A549 (cell line): ENCODE data around the gene RAB3B. TPM values are rescaled to one million over a fixed set of nuclear protein-coding genes. Genes with fewer than 3 reads are reported as not detected.
A peak's percentile ranks its signal among the peaks of the same experiment; 100 is the strongest.

ENCODE experiments used
- ATAC-seq, 2 experiments: fragments of 200-7000 bp in 1 of 2; fragments of >200 bp in 1 of 2; cut with Nextera tagmentation in 1 of 2; cut with Tn5 transposase in 1 of 2; 3 replicates each; pipeline versions ENCODE4 v1.8.0 to v1.9.1; 2018 to 2020; ENCODE audit warnings: mild to moderate bottlenecking in 1 of 2, moderate library complexity in 1 of 2
- CTCF ChIA-PET: fragments of 300-600 bp; sonication (Branson Sonifier 250); formaldehyde crosslinking; extraction: SDS; loops from one replicate; lab custom pipeline; 2021; ENCODE audit warnings: antibody characterized with exemption, inconsistent platforms; lab: Yijun Ruan, JAX
- POLR2A ChIA-PET: fragments of 350-600 bp; formaldehyde crosslinking; extraction: SDS; loops from one replicate; lab custom pipeline; 2021; ENCODE audit warnings: antibody characterized with exemption, inconsistent platforms; lab: Yijun Ruan, JAX
- DNase-seq, 2 experiments: peaks; one replicate each; pipeline versions ENCODE4 v3.0.0 to v3.0.0-alpha.2; 2011 to 2016; ENCODE audit warnings: low read depth in 1 of 2, low spot score in 1 of 2
- FAIRE-seq: peaks from 2 replicates; lab custom pipeline; 2011; peaks lifted over from hg19 to GRCh38; lab: Jason Lieb, UNC
- H3K27ac ChIP-seq, 2 experiments: fragments of >200 bp; sonication (Bioruptor Twin); formaldehyde crosslinking; 3 replicates each; pipeline ENCODE4 v1.5.1; 2016 to 2017
- H3K4me1 ChIP-seq: fragments of >200 bp; sonication (Bioruptor Twin); formaldehyde crosslinking; 3 replicates; pipeline ENCODE4 v1.6.1; 2016
- H3K4me2 ChIP-seq: fragments of >200 bp; sonication (Bioruptor Twin); formaldehyde crosslinking; 3 replicates; pipeline ENCODE4 v1.6.1; 2016
- H3K4me3 ChIP-seq: fragments of >200 bp; sonication (Bioruptor Twin); formaldehyde crosslinking; 3 replicates; pipeline ENCODE4 v1.5.1; 2016
- H3K9me3 ChIP-seq: fragments of >200 bp; sonication (Bioruptor Twin); formaldehyde crosslinking; 3 replicates; pipeline ENCODE4 v1.6.1; 2016
- CEBPB ChIP-seq, 2 experiments: fragments of >200 bp in 1 of 2; sonication (Bioruptor Twin) in 1 of 2; formaldehyde crosslinking in 1 of 2; IDR thresholded peaks; 2 replicates each; pipeline ENCODE4 v1.6.1; 2012 to 2016
- CHD2 ChIP-seq: fragments of 150-350 bp; IDR thresholded peaks from 2 replicates; pipeline ENCODE4 v1.6.1; 2014; ENCODE audit warnings: low read length; ENCODE audit not compliant: partially characterized antibody
- E2F6 ChIP-seq: IDR thresholded peaks from 2 replicates; pipeline ENCODE4 v1.6.1; 2012; ENCODE audit warnings: low read depth, borderline replicate concordance
- EP300 ChIP-seq, 2 experiments: fragments of >200 bp; sonication (Bioruptor Twin); formaldehyde crosslinking; IDR thresholded peaks; 2 replicates in 1 of 2; 3 replicates in 1 of 2; pipeline ENCODE4 v1.6.1; 2016 to 2017
- GATA3 ChIP-seq: IDR thresholded peaks from 2 replicates; pipeline ENCODE4 v1.6.1; 2012; ENCODE audit warnings: borderline replicate concordance
- HOXA7 ChIP-seq: fragments of 250-450 bp; sonication (Bioruptor Pico); IDR thresholded peaks from 2 replicates; pipeline ENCODE4 v1.5.0; 2020; ENCODE audit warnings: mild to moderate bottlenecking, moderate library complexity
- HOXB5 ChIP-seq: fragments of 250-450 bp; sonication (Bioruptor Pico); IDR thresholded peaks from 2 replicates; pipeline ENCODE4 v1.5.0; 2020; ENCODE audit warnings: mild to moderate bottlenecking, moderate library complexity
- JUN ChIP-seq, 2 experiments: fragments of >200 bp; sonication (Bioruptor Twin); formaldehyde crosslinking; IDR thresholded peaks; 2 replicates in 1 of 2; 3 replicates in 1 of 2; pipeline ENCODE4 v1.6.1; 2016 to 2017
- KDM1A ChIP-seq: fragments of 200-600 bp; sonication (generic); IDR thresholded peaks from 2 replicates; pipeline ENCODE4 v1.6.1; 2016; ENCODE audit warnings: low read depth, mild to moderate bottlenecking
- MAX ChIP-seq: IDR thresholded peaks from 2 replicates; pipeline ENCODE4 v1.6.1; 2012
- NFE2L2 ChIP-seq: fragments of 150-350 bp; conservative IDR thresholded peaks from 2 replicates; pipeline ENCODE4 v1.6.1; 2014; ENCODE audit warnings: low read length
- NPAS2 ChIP-seq: fragments of 250-450 bp; sonication (Bioruptor Pico); IDR thresholded peaks from 2 replicates; pipeline ENCODE4 v1.8.0; 2022; ENCODE audit warnings: mild to moderate bottlenecking, moderate library complexity, borderline replicate concordance
- PHF8 ChIP-seq: fragments of 200-600 bp; sonication (generic); IDR thresholded peaks from 2 replicates; pipeline ENCODE4 v1.6.1; 2016; ENCODE audit warnings: low read depth, mild to moderate bottlenecking, antibody characterized with exemption, moderate library complexity, borderline replicate concordance
- POLR2A ChIP-seq: IDR thresholded peaks from 2 replicates; pipeline ENCODE4 v1.6.1; 2012; ENCODE audit warnings: mild to moderate bottlenecking, low read length
- POLR2AphosphoS2 ChIP-seq: conservative IDR thresholded peaks from 2 replicates; pipeline ENCODE4 v1.6.1; 2012; ENCODE audit warnings: low read length, improper control_type of control experiment, inconsistent platforms
- RAD21 ChIP-seq, 2 experiments: fragments of >200 bp in 1 of 2; sonication (Bioruptor Twin) in 1 of 2; formaldehyde crosslinking in 1 of 2; IDR thresholded peaks in 1 of 2; conservative IDR thresholded peaks in 1 of 2; 2 replicates in 1 of 2; 3 replicates in 1 of 2; pipeline ENCODE4 v1.6.1; 2012 to 2018; ENCODE audit warnings: inconsistent platforms in 1 of 2
- REST ChIP-seq: fragments of 200-600 bp; sonication (generic); IDR thresholded peaks from 2 replicates; pipeline ENCODE4 v1.6.1; 2016; ENCODE audit warnings: antibody characterized with exemption, mild to moderate bottlenecking, moderate library complexity
- RFX5 ChIP-seq: fragments of 450-650 bp; IDR thresholded peaks from 2 replicates; pipeline ENCODE4 v1.7.1; 2014; ENCODE audit warnings: antibody characterized with exemption, mild to moderate bottlenecking, moderate library complexity
- RNF2 ChIP-seq: fragments of 200-600 bp; sonication (generic); IDR thresholded peaks from 2 replicates; pipeline ENCODE4 v1.6.1; 2016; ENCODE audit warnings: low read depth, mild to moderate bottlenecking, antibody characterized with exemption, moderate library complexity, borderline replicate concordance
- SMC3 ChIP-seq: fragments of >200 bp; sonication (Bioruptor Twin); formaldehyde crosslinking; IDR thresholded peaks from 3 replicates; pipeline ENCODE4 v1.6.1; 2018; ENCODE audit warnings: inconsistent platforms
- TFCP2L1 ChIP-seq: fragments of 250-450 bp; sonication (Bioruptor Pico); IDR thresholded peaks from 2 replicates; pipeline ENCODE4 v1.5.0; 2021; ENCODE audit warnings: mild to moderate bottlenecking
- USF2 ChIP-seq: fragments of 450-650 bp; IDR thresholded peaks from 2 replicates; pipeline ENCODE4 v1.6.1; 2014; ENCODE audit warnings: antibody characterized with exemption
- ZC3H11A ChIP-seq: fragments of 450-650 bp; IDR thresholded peaks from 2 replicates; pipeline ENCODE4 v1.6.1; 2014; ENCODE audit warnings: antibody characterized with exemption, mild to moderate bottlenecking
- ZFP36 ChIP-seq: fragments of 450-650 bp; IDR thresholded peaks from 2 replicates; pipeline ENCODE4 v1.6.1; 2014; ENCODE audit warnings: borderline replicate concordance; ENCODE audit not compliant: partially characterized antibody
- WGBS: methylation state at CpG from one replicate; pipeline ENCODE4 v1.1.6; 2017; ENCODE audit errors: missing lambda C conversion rate; 5-methylcytosine and 5-hydroxymethylcytosine counted together
- polyA plus RNA-seq, 4 experiments: library from polyadenylated mRNA; depleted of rRNA in 3 of 4; stranded (reverse); fragments of >200 nt; fragmentation: RNase III in 1 of 4; extraction: RNeasy Plus Mini Kit Qiagen cat#74134 plus additional on column Dnase treatment in 1 of 4; gene quantifications; 2 replicates in 3 of 4; 3 replicates in 1 of 4; pipeline ENCODE4 v1.2.3, GENCODE V29; 2011 to 2017

The RAB3B gene
- polyA plus RNA-seq, 2 of the 4 experiments (the other 2 are of a cell fraction) = 6.9 to 15.1 TPM

GRCh38 chr1:52037402-52037814, 46.9 kb upstream of the RAB3B start:
- POLR2A ChIA-PET = no interaction called here
- 72% methylated on average over 4 of the region's 5 CpGs for WGBS
- no peak overlapping the region for H3K27ac ChIP-seq
- peaks cover 18% of the 10 kb centered on the region for H3K4me1 ChIP-seq
- H3K9me3 ChIP-seq = no peaks in the 10 kb centered on the region
- peak overlapping the region; percentile 49; the same call in 2 of the 3 replicates for H3K4me2 ChIP-seq
- ATAC-seq = no peak
- TF ChIP-seq KDM1A (no peak), CEBPB (IDR thresholded peaks at IDR 0.05) (peak; percentile 51 to 77; a peak in 2 of 4 replicates)
- TF ChIP-seq, all 56 proteins: peak for 1
- H3K4me3 ChIP-seq = no peak overlapping the region
- CTCF ChIA-PET = interaction anchor here (0.7 to 1.3 kb wide), 2 partner anchors 15 to 141 kb away, joined by 3 to 4 read pairs; no protein-coding TSS in a partner anchor
- FAIRE-seq (no peak), DNase-seq (peak in 1 of 2 experiments; percentile 48)

GRCh38 chr1:52034050-52034384, 43.5 kb upstream of the RAB3B start:
- TF ChIP-seq E2F6 (no peak), HOXB5 (CRISPR knock-in tag) (no peak), RFX5 (no peak), NFE2L2 (no peak), POLR2AphosphoS2 (no peak), ZFP36 (no peak), RNF2 (no peak), RAD21 (conservative IDR thresholded peaks at IDR 0.05 in 1 of 2, IDR thresholded peaks at IDR 0.05 in 1 of 2) (no peak), TFCP2L1 (CRISPR knock-in tag) (no peak), NPAS2 (CRISPR knock-in tag) (no peak)
- CTCF ChIA-PET = no interaction called here
- no peak for ATAC-seq

GRCh38 chr1:52033190-52034049, 42.9 kb upstream of the RAB3B start, which contains the start of gene KTI12:
Gene KTI12 (minus strand): TSS chr1:52033810. CDS start chr1:52033761, 49 bp downstream.
- no peak for FAIRE-seq
- CTCF ChIA-PET = interaction anchor here (1.9 kb wide), 1 partner anchor 137 kb away, joined by 6 read pairs; no protein-coding TSS in a partner anchor
- peak; percentile 76 for TF ChIP-seq MAX
- no peak for TF ChIP-seq RAD21 (conservative IDR thresholded peaks at IDR 0.05 in 1 of 2, IDR thresholded peaks at IDR 0.05 in 1 of 2)
- TF ChIP-seq PHF8 = peak; percentile 62; the same call in 1 of the 2 replicates
- TF ChIP-seq REST = peak; percentile 48
- 0 out of 2 replicates have a peak, but pooled peaks have one; percentile 75 for TF ChIP-seq TFCP2L1 (CRISPR knock-in tag)
- no peak for TF ChIP-seq EP300 (IDR thresholded peaks at IDR 0.05)
- no peak for TF ChIP-seq HOXA7
- no peak for TF ChIP-seq ZC3H11A
- no peak for TF ChIP-seq GATA3
- no peak for TF ChIP-seq USF2
- no peak for TF ChIP-seq SMC3
- TF ChIP-seq KDM1A = no peak
- TF ChIP-seq CHD2 = no peak
- peak in 1 of 2 experiments; percentile 74; a peak in 3 of 5 replicates for TF ChIP-seq JUN (IDR thresholded peaks at IDR 0.05)
- peak; percentile 71 for TF ChIP-seq POLR2A
- TF ChIP-seq E2F6 = peak; percentile 31; the same call in 1 of the 2 replicates

More at GRCh38 chr1:52034050-52034384, 43.5 kb upstream of the RAB3B start:
- POLR2A ChIA-PET = interaction anchor here (0.6 to 3.0 kb wide), 2 partner anchors 21 to 60 kb away, joined by 5 to 13 read pairs; partner anchors contain the start of genes BTF3L4 and TXNDC12
- FAIRE-seq (no peak), DNase-seq (no peak)
- H3K9me3 ChIP-seq = no peaks in the 10 kb centered on the region
- H3K4me1 ChIP-seq = peaks cover 41% of the 10 kb centered on the region
- H3K4me2 ChIP-seq = peak overlapping the region; percentile 99
- WGBS = 96% methylated on average over 2 of the region's 2 CpGs
- peak overlapping the region; percentile 91 to 99; a peak in 5 of 6 replicates for H3K27ac ChIP-seq
- peak overlapping the region; percentile 95; the same call in 2 of the 3 replicates for H3K4me3 ChIP-seq

More at GRCh38 chr1:52033190-52034049, 42.9 kb upstream of the RAB3B start, which contains the start of gene KTI12:
- POLR2A ChIA-PET = interaction anchor here (0.6 to 3.0 kb wide), 4 partner anchors 22 to 520 kb away, joined by 3 to 13 read pairs (median 4); partner anchors contain the start of genes BTF3L4, TUT4 and TXNDC12
- H3K4me3 ChIP-seq = peak within 1 kb of the TSS; percentile 95
- H3K4me2 ChIP-seq = peak within 1 kb of the TSS; percentile 99
- no peaks in the 10 kb centered on the region for H3K9me3 ChIP-seq
- DNase-seq = peak; percentile 78 to 87
- peak; percentile 94 to 95 for ATAC-seq
- peaks cover 46% of the 10 kb centered on the region for H3K4me1 ChIP-seq
- 8% methylated on average over 27 of the region's 78 CpGs for WGBS
- peak within 1 kb of the TSS; percentile 91 to 99 for H3K27ac ChIP-seq
